GM12864 (cell line): ENCODE results near the gene DOK3.

Source experiments
- DNase-seq: peaks from one replicate; pipeline ENCODE4 v3.0.0-alpha.2; 2011; ENCODE audit warnings: low read depth
- H3K4me3 ChIP-seq: 2 replicates; pipeline ENCODE4 v1.5.1; 2011; ENCODE audit warnings: mild to moderate bottlenecking, low read depth, low read length, control low read depth
- CTCF ChIP-seq: IDR thresholded peaks from 2 replicates; pipeline ENCODE4 v1.5.1; 2011; ENCODE audit warnings: low read depth, mild to moderate bottlenecking, moderate library complexity, low read length, control low read depth, inconsistent platforms; ENCODE audit errors: missing control alignments

DOK3 gene

GRCh38 chr5:177456976-177457851 lies 52.4 kb downstream of the DOK3 start:
- DNase-seq: peak; percentile 88
- no peak overlapping the region for H3K4me3 ChIP-seq
- TF ChIP-seq CTCF: peak; percentile 72

DNA sequence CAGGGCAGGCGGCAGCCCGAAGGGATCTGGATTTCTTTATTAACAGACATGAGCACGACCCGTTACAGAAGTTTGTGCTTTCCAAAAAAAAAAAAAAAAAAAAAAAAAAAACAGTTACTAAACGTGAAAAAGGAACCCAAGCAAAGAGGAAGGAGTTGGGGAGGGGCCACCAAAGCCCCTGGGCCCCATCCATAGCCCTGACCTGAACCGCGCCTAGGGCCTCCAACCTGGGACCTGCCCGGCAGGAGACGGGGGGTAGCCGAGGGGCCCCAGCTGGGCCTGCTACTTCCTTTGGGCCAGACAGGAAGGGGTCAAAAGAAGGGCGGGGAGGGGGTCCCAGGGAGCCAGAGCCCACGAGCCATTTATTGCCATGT lies 53.0 kb downstream of the DOK3 start:
- no peak overlapping the region for H3K4me3 ChIP-seq
- TF ChIP-seq CTCF: no peak
- DNase-seq: no peak

GRCh38 chr5:177455661-177456590 lies 53.7 kb downstream of the DOK3 start:
- H3K4me3 ChIP-seq: peak overlapping the region; percentile 76
- DNase-seq: peak; percentile 67
- TF ChIP-seq CTCF: peak; percentile 94

DNA sequence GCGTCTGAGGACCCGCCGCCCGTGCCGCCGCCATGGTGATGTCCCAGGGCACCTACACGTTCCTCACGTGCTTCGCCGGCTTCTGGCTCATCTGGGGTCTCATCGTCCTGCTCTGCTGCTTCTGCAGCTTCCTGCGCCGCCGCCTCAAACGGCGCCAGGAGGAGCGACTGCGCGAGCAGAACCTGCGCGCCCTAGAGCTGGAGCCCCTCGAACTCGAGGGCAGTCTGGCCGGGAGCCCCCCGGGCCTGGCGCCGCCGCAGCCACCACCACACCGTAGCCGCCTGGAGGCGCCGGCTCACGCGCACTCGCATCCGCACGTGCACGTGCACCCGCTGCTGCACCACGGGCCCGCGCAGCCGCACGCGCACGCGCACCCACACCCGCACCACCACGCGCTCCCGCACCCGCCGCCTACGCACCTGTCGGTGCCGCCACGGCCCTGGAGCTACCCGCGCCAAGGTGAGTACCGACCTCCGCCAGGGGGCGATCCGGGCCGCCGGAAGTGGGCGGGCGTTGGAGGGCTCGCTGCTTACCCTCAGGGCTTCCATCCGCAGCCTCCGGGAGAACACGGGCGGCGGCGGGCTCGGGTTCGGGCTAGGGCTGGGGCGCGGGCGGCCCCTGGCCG lies 54.5 kb downstream of the DOK3 start:
- DNase-seq: peak; percentile 59

GRCh38 chr5:177454397-177455035 lies 55.1 kb downstream of the DOK3 start:
- peak; percentile 65 for DNase-seq
- peak; percentile 82 for TF ChIP-seq CTCF
- peak overlapping the region; percentile 76 for H3K4me3 ChIP-seq

More for the DNA sequence above, 54.5 kb downstream of the DOK3 start:
- H3K4me3 ChIP-seq: peak overlapping the region; percentile 76
- TF ChIP-seq CTCF: peak; percentile 75

DNA sequence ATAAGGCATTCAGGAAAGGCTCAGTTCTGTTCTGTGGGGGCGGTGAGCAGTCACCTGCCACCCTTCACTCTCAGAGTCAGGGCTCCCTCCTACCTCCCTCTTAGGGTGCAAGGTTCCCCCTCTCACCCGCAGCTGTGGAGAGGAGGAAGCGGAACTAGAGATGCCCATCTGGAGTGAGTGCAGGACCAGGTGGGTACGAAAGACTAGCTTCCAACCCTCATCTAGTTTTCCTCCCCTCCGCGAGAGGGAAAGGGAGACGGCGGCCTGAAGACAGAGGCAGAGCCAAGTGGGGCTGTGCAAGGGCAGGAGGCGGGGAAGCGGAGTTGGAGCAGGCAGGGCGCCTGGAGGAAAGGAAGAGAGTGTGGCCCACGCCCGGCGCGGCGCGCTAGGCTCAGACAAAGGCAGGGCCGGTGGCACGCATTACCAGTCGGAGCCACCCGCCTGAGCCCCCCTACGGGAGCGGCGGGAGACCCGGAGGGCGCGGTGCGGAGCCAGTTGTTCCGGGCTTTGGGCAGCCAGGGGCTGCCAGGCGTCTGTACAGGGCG lies 55.7 kb downstream of the DOK3 start:
- DNase-seq: no peak
- TF ChIP-seq CTCF: no peak
- peak overlapping the region; percentile 76 for H3K4me3 ChIP-seq
